HG03060 (cell line): Measurements from ENCODE around the gene CLOCK.
A peak's percentile ranks its signal among the peaks of the same experiment; 100 is the strongest.
"Not testable (repeated sequence)": the region's sequence is repeated elsewhere in the genome, so short reads cannot be mapped to it uniquely, and the experiment has no call there.

ENCODE experiments used
- ATAC-seq: cut with Tn5 transposase; IDR thresholded peaks from one replicate; pipeline ENCODE4 v1.9.1; 2021; ENCODE audit warnings: low read depth, moderate number of reproducible peaks; ENCODE audit not compliant: unreplicated experiment

CLOCK gene

DNA sequence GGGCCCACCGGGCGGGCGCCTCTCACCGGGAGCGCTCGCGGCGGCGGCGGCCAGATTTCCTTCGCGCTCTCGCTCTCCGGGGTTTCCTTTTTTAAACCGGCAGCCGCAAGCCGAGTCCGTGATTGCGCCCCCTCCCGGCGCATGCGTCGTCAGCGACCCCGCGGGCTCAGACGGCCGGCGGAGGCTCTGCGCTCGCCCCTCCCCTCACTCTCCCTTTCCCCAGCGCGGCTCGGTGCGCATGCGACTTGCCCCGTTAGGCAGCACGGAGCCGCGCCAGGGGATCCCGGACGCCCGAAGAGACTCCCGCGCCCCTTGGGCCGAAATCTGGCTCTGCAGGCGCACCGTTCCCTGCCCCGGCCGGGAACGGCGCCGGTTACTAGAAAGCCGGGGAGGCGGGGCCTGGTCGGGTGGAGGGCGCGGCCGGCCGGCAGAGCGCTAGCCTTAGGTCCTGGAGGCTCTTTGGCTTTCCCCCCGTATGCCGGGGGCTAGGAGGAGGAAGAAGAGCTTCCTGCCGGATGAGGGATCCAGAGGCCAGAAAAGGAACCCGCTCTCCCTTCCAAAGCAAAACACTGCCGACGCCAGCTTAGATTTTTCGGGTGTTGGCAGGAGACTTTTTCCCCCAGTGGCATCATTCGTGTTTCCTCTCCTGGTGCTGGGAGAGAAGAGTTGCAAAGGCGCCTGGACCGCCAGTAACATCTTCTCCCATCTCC is at the start of gene CLOCK:
CLOCK (minus strand) TSS at position 154 of the 710 bp plus-strand sequence. CDS start 64,124 bp downstream, outside the sequence.
- ATAC-seq = peak; percentile 56

DNA sequence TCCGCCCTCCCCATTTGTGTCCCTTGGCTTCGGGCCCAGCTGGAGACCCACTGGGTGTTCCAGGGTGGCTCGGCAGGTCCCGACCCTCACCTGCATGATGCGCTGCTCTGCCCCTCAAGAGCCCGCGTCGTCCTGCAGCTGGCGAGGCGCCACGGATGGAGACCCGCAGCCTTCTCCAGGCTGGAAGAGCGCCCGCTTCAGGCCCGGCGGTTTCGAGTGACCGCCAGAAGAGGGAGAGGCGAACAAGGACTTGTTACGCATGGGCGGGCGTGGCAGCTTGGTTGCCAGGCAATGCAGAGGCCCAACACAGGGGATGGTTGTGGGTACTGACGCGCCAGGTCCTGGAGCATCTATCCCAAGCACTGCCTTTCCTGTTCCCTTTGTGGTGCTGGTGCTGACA is 45.3 kb upstream of the CLOCK start, which contains the start of gene PDCL2:
PDCL2 (minus strand) TSS at position 232 of the 400 bp plus-strand sequence; CDS start at position 96, 136 bp downstream.
- ATAC-seq = no peak

DNA sequence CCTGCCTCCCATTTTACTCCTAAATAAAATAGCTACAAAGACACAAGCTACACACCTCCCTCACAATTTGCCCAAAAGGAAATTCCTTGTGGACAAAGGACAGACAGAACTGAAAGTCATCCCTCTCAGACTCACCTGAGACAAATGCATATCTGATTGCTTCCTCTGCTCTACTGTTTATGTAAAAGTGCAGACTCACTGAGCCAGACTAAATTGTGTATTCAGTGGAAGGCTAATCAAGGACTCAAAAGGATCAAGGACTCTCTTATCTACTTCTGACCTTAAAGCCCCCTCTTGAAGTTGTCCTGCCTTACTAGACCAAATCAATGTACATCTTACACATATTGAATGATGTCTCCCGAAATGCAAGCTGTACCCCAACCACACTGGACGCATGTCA is 41.5 kb upstream of the CLOCK start:
- ATAC-seq = no peak

- not testable (repeated sequence) for ATAC-seq
Observed at GRCh38 chr4:55582773-55583172, 36.1 kb upstream of the CLOCK start.

GRCh38 chr4:55578341-55579010 is 31.8 kb upstream of the CLOCK start:
- no peak for ATAC-seq

DNA sequence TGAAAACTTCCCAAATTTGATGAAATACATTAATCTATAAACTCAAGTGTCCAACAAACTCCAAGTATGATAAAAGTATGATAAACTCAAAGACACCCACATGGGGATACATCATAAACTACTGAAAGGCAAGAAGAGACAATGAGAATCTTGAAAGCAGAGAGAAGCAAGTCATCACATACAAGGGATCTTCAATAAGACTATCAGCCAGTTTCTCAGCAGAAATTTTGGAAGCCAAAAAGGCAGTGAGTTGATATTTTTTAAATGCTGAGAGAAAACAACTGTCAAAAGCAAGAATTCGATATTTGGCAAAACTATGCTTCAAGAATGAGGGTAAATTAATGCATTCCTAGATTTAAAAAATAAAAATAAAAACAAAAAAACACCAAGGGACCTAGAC is 28.8 kb upstream of the CLOCK start:
- ATAC-seq = no peak

DNA sequence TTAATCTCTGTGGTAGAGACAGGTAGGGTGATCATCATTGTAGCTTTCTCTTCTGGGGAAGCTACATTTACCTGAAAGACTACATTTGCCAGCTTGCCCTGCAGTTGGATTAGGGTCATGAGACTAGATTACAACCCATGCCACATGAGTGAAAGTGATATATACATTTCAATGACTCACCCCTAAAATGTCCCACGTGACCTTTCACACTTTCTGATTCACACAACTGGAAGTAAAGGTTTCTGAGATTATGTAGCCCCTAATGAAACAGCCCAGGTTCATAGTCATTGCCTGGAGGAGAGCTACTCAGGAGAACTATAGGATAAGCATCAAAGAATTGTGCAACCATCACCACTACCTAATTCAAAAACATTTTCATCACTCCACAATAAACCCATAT is 27.5 kb upstream of the CLOCK start:
- no peak for ATAC-seq

- ATAC-seq = no peak
Observed at GRCh38 chr4:55571806-55572205, 25.1 kb upstream of the CLOCK start.

- ATAC-seq = no peak
Observed at GRCh38 chr4:55568905-55569504, 22.3 kb upstream of the CLOCK start.

DNA sequence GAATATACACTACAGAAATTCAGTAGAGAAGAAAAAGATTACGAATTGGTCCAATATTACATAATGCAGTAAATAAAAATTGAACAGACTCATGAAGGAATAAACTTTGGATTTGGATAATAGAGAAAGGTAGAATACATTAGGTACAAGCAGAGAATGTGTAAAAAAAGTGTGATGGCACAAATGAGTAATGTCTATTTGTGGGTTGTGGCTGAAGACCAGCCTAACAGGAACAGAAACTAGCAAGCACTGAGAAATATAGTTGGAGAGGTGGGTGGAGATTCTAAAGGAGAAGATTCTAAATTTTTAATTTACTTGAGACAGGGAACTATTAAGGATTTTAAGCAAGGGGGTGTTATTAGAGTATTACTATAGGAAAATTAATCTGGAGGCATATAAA is 15.2 kb upstream of the CLOCK start:
- peak; percentile 100 for ATAC-seq

GRCh38 chr4:55560096-55560495 is 13.4 kb upstream of the CLOCK start:
- ATAC-seq = no peak

GRCh38 chr4:55554453-55555030 is 7.8 kb upstream of the CLOCK start:
- ATAC-seq = no peak

GRCh38 chr4:55553441-55554201 is 6.9 kb upstream of the CLOCK start:
- ATAC-seq = no peak

GRCh38 chr4:55551964-55552363 is 5.3 kb upstream of the CLOCK start:
- not testable (repeated sequence) for ATAC-seq

DNA sequence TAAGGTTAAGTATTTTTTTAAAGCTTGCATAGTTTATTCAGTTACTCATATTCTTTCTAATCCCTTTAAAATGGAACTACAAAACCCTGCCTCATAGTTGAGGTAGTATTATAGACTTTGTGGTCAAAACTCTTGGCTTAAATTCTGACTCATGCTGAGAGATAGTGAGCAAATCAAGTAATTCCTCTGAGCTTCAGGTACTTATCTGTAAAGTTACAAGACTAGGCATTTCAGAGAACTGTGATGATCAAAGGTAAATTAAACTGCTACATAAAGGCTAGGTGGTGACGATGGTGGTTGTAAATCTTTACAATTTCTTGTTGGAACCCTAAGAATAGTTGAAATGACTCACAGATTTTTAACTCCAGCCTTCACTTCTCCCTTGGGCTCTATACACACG is 3.2 kb upstream of the CLOCK start:
- ATAC-seq = no peak

GRCh38 chr4:55547918-55548317 is 1.2 kb upstream of the CLOCK start:
- no peak for ATAC-seq

DNA sequence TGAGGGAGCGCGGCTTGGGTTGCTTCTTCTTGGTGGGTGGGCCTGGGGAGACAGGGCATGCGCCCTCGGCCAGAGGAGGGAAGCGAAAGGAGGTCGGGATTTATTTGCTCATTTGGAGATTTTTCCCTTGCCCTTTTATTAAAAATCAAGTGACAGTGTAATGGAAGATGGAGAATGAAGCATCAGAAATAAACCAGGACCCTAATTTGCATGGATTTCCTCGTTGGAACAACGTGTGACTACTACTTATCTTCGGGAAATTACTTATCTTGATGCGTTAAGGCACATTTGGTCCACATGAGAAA is 709 bp upstream of the CLOCK start:
- ATAC-seq = no peak

DNA sequence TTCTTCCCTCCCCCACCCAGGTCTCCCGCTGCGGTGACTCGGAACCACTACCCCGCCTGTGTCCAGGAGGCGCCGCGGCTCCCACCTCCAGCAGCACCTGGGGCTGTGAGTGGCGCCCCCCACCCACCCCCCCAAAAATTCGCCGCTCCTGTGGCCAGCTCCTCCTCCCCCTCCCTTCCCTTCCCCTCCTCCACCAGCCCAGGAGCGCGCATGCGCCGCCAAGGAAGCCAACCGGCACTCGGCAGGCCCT is 278 bp downstream of the CLOCK start:
- ATAC-seq = no peak

DNA sequence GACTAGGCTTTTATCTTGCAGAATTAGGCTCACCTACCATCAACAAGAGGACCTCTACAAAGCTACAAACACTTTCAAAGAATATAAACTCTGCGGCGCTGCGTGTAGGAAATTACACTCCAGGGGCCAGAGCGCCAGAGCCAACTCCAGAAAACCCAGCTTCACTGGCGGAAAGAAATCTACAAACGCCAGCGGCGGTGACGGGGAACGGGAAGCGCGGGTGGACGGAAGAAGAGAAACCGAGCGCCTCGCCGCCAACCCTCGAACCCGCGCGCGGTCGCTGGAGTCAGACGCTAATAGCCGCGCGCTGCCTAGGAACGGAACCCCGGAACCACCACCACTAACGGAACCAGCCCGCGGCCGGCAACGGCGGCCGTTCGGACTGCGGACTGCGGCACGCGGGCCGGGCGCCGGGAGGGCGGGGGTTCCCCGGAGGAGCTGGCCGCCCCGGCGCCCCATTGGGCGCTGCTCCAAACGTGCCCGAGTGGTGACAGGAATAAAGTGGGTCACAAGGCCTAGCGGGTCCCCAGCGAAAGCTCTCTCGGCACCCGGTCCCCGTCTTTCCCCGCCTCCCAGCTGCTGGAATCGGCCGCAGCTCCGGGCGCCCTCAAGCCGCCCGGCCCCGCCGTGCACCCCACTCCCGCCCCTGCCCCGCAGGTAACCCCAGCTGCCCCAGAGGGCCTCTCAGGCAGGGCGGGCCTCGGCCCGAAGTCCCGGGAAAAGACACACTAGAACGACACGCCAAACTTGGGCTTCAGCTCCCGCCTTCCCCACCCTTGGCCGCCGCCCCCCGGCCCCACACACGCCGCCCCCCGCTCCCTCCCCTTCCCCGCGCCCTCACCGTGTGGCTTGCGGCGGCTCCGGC is 836 bp downstream of the CLOCK start:
- no peak for ATAC-seq

- ATAC-seq = no peak
Observed at GRCh38 chr4:55545151-55545550, 1.6 kb downstream of the CLOCK start.
